K562 (cell line): ENCODE measurements around the gene SAMM50. TPM values are rescaled to one million over a fixed set of nuclear protein-coding genes. Genes with fewer than 3 reads are reported as not detected.

ENCODE experiments used
- ATAC-seq: fragments of 200-7000 bp; cut with Tn5 transposase; 3 replicates; pipeline ENCODE4 v1.9.1; 2020; ENCODE audit warnings: moderate library complexity
- BruUV-seq: library from RNA; stranded (reverse); fragments of 400-500 nt; replicated peaks from 2 replicates; lab custom pipeline; 2021; lab: Mats Ljungman, UMichigan
- CTCF ChIA-PET: fragments of 300-600 bp; formaldehyde crosslinking; extraction: SDS; loops from one replicate; lab custom pipeline; 2021; ENCODE audit warnings: low intra/inter-chr PET ratio; lab: Yijun Ruan, JAX
- POLR2A ChIA-PET: fragments of 300-600, 350-650 bp; sonication (Branson Sonifier 250); formaldehyde crosslinking; extraction: SDS; loops from one replicate; lab custom pipeline; 2021; ENCODE audit warnings: antibody characterized with exemption, inconsistent platforms; lab: Yijun Ruan, JAX
- DNase-seq, 4 experiments: peaks; one replicate each; pipeline versions ENCODE4 v3.0.0 to v3.0.0-alpha.2; 2011 to 2018; ENCODE audit warnings: low spot score in 3 of 4, mixed read lengths in 3 of 4; ENCODE audit errors: extremely low read depth in 1 of 4
- FAIRE-seq: peaks from 2 replicates; lab custom pipeline; 2011; peaks lifted over from hg19 to GRCh38; lab: Jason Lieb, UNC
- H2AFZ ChIP-seq: 2 replicates; pipeline ENCODE4 v1.6.0; 2011; ENCODE audit warnings: low read depth, low read length, control low read depth, inconsistent platforms
- H3K27ac ChIP-seq: fragments of 200-600 bp; 3 replicates; pipeline ENCODE4 v1.8.0; 2011; ENCODE audit warnings: low read depth, mild to moderate bottlenecking, control low read depth, inconsistent platforms, low read length, moderate library complexity, mixed read lengths; ENCODE audit errors: extremely low read depth
- H3K27me3 ChIP-seq, 2 experiments: fragments of 300-600 bp in 1 of 2; 2 replicates in 1 of 2; 3 replicates in 1 of 2; pipeline versions ENCODE4 v1.6.0 to v1.8.0; 2011; ENCODE audit warnings: inconsistent platforms in 2 of 2, low read length in 2 of 2, mild to moderate bottlenecking in 1 of 2, mixed read lengths in 1 of 2, moderate library complexity in 1 of 2; ENCODE audit not compliant: control insufficient read depth in 2 of 2, insufficient read depth in 2 of 2
- H3K36me3 ChIP-seq: fragments of 300-600 bp; 3 replicates; pipeline ENCODE4 v1.8.0; 2011; ENCODE audit warnings: mild to moderate bottlenecking, low read length, inconsistent platforms; ENCODE audit not compliant: control insufficient read depth, insufficient read depth
- H3K4me1 ChIP-seq, 2 experiments: fragments of 200-600 bp in 1 of 2; replicated peaks in 1 of 2; 2 replicates in 1 of 2; 3 replicates in 1 of 2; pipeline versions ENCODE4 v1.5.1 to v1.8.0; 2011; ENCODE audit warnings: inconsistent platforms in 2 of 2, low read length in 2 of 2, mild to moderate bottlenecking in 1 of 2, mixed read lengths in 1 of 2, moderate library complexity in 1 of 2; ENCODE audit not compliant: control insufficient read depth in 2 of 2, insufficient read depth in 2 of 2
- H3K4me2 ChIP-seq: 2 replicates; pipeline ENCODE4 v1.6.1; 2011; ENCODE audit warnings: low read length, control low read depth, inconsistent platforms, mixed read lengths; ENCODE audit not compliant: insufficient read depth
- H3K4me3 ChIP-seq: fragments of 200-600 bp; sonication (generic), shearing (Covaris generic); 2 replicates; pipeline ENCODE4 v1.5.1; 2016; ENCODE audit warnings: control low read depth, inconsistent platforms
- H3K79me2 ChIP-seq: fragments of 200-600 bp; 3 replicates; pipeline ENCODE4 v1.8.0; 2011; ENCODE audit warnings: low read length, inconsistent platforms; ENCODE audit not compliant: control insufficient read depth, insufficient read depth
- H3K9ac ChIP-seq, 2 experiments: 2 replicates each; pipeline versions ENCODE4 v1.6.0 to v1.6.1; 2011; ENCODE audit warnings: low read depth in 2 of 2, low read length in 2 of 2, control low read depth in 1 of 2, inconsistent platforms in 1 of 2, mild to moderate bottlenecking in 1 of 2, mixed read lengths in 1 of 2; ENCODE audit not compliant: insufficient read depth in 1 of 2
- H3K9me1 ChIP-seq: one replicate; pipeline ENCODE4 v1.6.0; 2011; ENCODE audit warnings: inconsistent platforms, mild to moderate bottlenecking, low read length, moderate library complexity; ENCODE audit not compliant: control insufficient read depth, insufficient read depth
- H3K9me3 ChIP-seq: replicated peaks from 2 replicates; pipeline ENCODE4 v1.5.1; 2011; ENCODE audit warnings: low read depth, low read length, inconsistent platforms; ENCODE audit not compliant: control insufficient read depth, insufficient read depth
- H4K20me1 ChIP-seq: replicated peaks from 2 replicates; pipeline ENCODE4 v1.6.1; 2011; ENCODE audit warnings: low read length, inconsistent platforms, mixed read lengths; ENCODE audit not compliant: control insufficient read depth, insufficient read depth
- FOSL1 ChIP-seq: fragments of 200-800 bp; sonication (Bioruptor generic); conservative IDR thresholded peaks from 2 replicates; pipeline ENCODE4 v1.6.1; 2016; ENCODE audit warnings: missing genetic modification characterization, missing compliant biosample characterization
- JUN ChIP-seq, 2 experiments: sonication (generic) in 1 of 2; formaldehyde crosslinking in 1 of 2; IDR thresholded peaks; 2 replicates each; pipeline versions ENCODE4 v1.6.1 to v1.8.0; 2012 to 2022; ENCODE audit warnings: borderline replicate concordance in 2 of 2, mild to moderate bottlenecking in 2 of 2, improper control_type of control experiment in 1 of 2, low read depth in 1 of 2, low read length in 1 of 2, missing genetic modification reagents in 1 of 2
- WGBS: fragments of 100-300 bp; shearing (Covaris generic); methylation state at CpG from one replicate; pipeline ENCODE4 v1.1.6; 2016; ENCODE audit warnings: low coverage, mixed read lengths; ENCODE audit not compliant: insufficient coverage; ENCODE audit errors: missing lambda C conversion rate; 5-methylcytosine and 5-hydroxymethylcytosine counted together
- in situ Hi-C: fragments of 300-500 bp; cut with MboI; formaldehyde crosslinking; loops from 4 replicates; pipeline ENCODE4 v1.15.0; 2018; ENCODE audit warnings: inconsistent platforms, mixed read lengths
- intact Hi-C: fragments of 100-400 bp; cut with micrococcal nuclease; formaldehyde crosslinking; loops from 2 replicates; pipeline ENCODE4 v1.14.2; 2022
- polyA plus RNA-seq, 8 experiments: library from polyadenylated mRNA; depleted of rRNA in 4 of 8; stranded (reverse) in 5 of 8; unstranded in 3 of 8; fragments of >200 nt; fragmentation: Nextera tagmentation in 2 of 8; fragmentation: Illumina TruSeq in 1 of 8; extraction: Ambion mirVana in 2 of 8; extraction: Trizol in 1 of 8; gene quantifications; 2 replicates each; pipeline versions ENCODE4 v1.2.1 to v1.2.3, GENCODE V29; 2011 to 2014; ENCODE audit warnings: inconsistent platforms in 1 of 8, missing spikeins in 1 of 8
- total RNA-seq, 7 experiments: library from RNA; depleted of rRNA in 6 of 7; stranded (reverse); fragments of >200 nt in 6 of 7; fragmentation: Illumina TruSeq in 2 of 7; extraction: Trizol in 2 of 7; gene quantifications; 2 replicates each; pipeline versions ENCODE4 v1.2.1 to v1.2.3, GENCODE V29; 2011 to 2021; ENCODE audit warnings: low replicate concordance in 1 of 7
- TF ChIP-seq, protein P1 (sequence below): fragments of 250-450 bp; sonication (Bioruptor Pico); IDR thresholded peaks from 2 replicates; pipeline ENCODE4 v1.5.0; 2020; ENCODE audit warnings: mild to moderate bottlenecking
- TF ChIP-seq, protein P2 (sequence below), 2 experiments: fragments of 450-650 bp in 1 of 2; sonication (generic) in 1 of 2; formaldehyde crosslinking in 1 of 2; IDR thresholded peaks in 1 of 2; conservative IDR thresholded peaks in 1 of 2; 2 replicates each; pipeline versions ENCODE4 v1.6.1 to v1.8.1; 2016 to 2023; ENCODE audit warnings: mild to moderate bottlenecking in 2 of 2, moderate library complexity in 2 of 2, inconsistent platforms in 1 of 2, missing genetic modification reagents in 1 of 2
- TF ChIP-seq, protein P3 (sequence below): sonication (generic); formaldehyde crosslinking; IDR thresholded peaks from 2 replicates; pipeline ENCODE4 v1.8.0; 2022; ENCODE audit warnings: missing genetic modification reagents, mild to moderate bottlenecking, moderate library complexity, borderline replicate concordance

SAMM50 gene
- total and polyA plus RNA-seq, 9 of the 15 experiments (the other 6 are each of a cell fraction or from before 2014, with no cell fraction given), result 14.6 to 49.3 (median 38.1) TPM

GRCh38 chr22:44037519-44038375, 82.5 kb downstream of the SAMM50 start:
- FAIRE-seq, result no peak

More at GRCh38 chr22:44037519-44038375, 82.5 kb downstream of the SAMM50 start:
- in situ Hi-C loops, result no loop called here
- Histone ChIP-seq H3K36me3 (no peaks in the 10 kb centered on the region), H3K4me3 (no peak overlapping the region), H3K79me2 (peaks cover 23% of the 10 kb centered on the region), H3K9ac (no peak overlapping the region), H2AFZ (no peak overlapping the region), H3K27me3 (no peaks in the 10 kb centered on the region), H3K27ac (no peak overlapping the region; the same call in 2 of the 3 replicates), H3K9me3 (no peaks in the 10 kb centered on the region), H3K9me1 (no peaks in the 10 kb centered on the region), H3K4me2 (no peak overlapping the region), H3K4me1 (peaks cover 0 to 11% of the 10 kb centered on the region in 2 experiments; a peak in 3 of 5 replicates), H4K20me1 (0 out of 2 replicates have a peak, but pooled peaks cover 2% of the 10 kb centered on the region)
- TF ChIP-seq, protein P1, sequence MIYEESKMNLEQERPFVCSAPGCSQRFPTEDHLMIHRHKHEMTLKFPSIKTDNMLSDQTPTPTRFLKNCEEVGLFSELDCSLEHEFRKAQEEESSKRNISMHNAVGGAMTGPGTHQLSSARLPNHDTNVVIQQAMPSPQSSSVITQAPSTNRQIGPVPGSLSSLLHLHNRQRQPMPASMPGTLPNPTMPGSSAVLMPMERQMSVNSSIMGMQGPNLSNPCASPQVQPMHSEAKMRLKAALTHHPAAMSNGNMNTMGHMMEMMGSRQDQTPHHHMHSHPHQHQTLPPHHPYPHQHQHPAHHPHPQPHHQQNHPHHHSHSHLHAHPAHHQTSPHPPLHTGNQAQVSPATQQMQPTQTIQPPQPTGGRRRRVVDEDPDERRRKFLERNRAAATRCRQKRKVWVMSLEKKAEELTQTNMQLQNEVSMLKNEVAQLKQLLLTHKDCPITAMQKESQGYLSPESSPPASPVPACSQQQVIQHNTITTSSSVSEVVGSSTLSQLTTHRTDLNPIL (CRISPR knock-in tag), result no peak
- peak; percentile 92 for TF ChIP-seq FOSL1 (tag)
- TF ChIP-seq, protein P2, sequence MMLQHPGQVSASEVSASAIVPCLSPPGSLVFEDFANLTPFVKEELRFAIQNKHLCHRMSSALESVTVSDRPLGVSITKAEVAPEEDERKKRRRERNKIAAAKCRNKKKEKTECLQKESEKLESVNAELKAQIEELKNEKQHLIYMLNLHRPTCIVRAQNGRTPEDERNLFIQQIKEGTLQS (IDR thresholded peaks at IDR 0.05), result peak; percentile 77
- TF ChIP-seq, protein P2 (CRISPR knock-in tag; conservative IDR thresholded peaks at IDR 0.05), result no peak
- TF ChIP-seq, protein P3, sequence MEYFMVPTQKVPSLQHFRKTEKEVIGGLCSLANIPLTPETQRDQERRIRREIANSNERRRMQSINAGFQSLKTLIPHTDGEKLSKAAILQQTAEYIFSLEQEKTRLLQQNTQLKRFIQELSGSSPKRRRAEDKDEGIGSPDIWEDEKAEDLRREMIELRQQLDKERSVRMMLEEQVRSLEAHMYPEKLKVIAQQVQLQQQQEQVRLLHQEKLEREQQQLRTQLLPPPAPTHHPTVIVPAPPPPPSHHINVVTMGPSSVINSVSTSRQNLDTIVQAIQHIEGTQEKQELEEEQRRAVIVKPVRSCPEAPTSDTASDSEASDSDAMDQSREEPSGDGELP (CRISPR knock-in tag), result 0 out of 2 replicates have a peak, but pooled peaks have one; percentile 15
- TF ChIP-seq JUN (IDR thresholded peaks at IDR 0.05; ENCODE audit: borderline replicate concordance, low read depth, low read length), result peak; percentile 40; the same call in 1 of the 2 replicates
- TF ChIP-seq JUN (CRISPR knock-in tag; IDR thresholded peaks at IDR 0.05; ENCODE audit: borderline replicate concordance), result no peak
- CTCF ChIA-PET, result no interaction called here
- POLR2A ChIA-PET, result interaction anchor here (0.8 to 3.0 kb wide), 3 partner anchors 9 to 19 kb away, joined by 3 to 13 read pairs (median 3); no protein-coding TSS in a partner anchor
- DNase-seq (no peak), ATAC-seq (no peak)
- 79% methylated on average over 6 of the region's 9 CpGs for WGBS
- no TSS peak for BruUV-seq
- intact Hi-C loops, result no loop called here
